Vagina (tissue), 2 donors: ENCODE data around the gene STX16.

Experiments
- POLR2A ChIP-seq, 2 donors: fragments of 450-650 bp; IDR thresholded peaks; one replicate each; pipeline ENCODE4 v1.6.1; 2017; ENCODE audit warnings: antibody characterized with exemption in 2 of 2, mild to moderate bottlenecking in 2 of 2, moderate library complexity in 2 of 2
- TF ChIP-seq, protein P1 (sequence below), 3 experiments: fragments of 450-650 bp in 2 of 3; fragments of 200-600 bp in 1 of 3; sonication (generic) in 1 of 3; IDR thresholded peaks; one replicate each; pipeline ENCODE4 v1.5.1; 2017 to 2019; ENCODE audit warnings: antibody characterized with exemption in 3 of 3, mild to moderate bottlenecking in 2 of 3, moderate library complexity in 2 of 3

DNA sequence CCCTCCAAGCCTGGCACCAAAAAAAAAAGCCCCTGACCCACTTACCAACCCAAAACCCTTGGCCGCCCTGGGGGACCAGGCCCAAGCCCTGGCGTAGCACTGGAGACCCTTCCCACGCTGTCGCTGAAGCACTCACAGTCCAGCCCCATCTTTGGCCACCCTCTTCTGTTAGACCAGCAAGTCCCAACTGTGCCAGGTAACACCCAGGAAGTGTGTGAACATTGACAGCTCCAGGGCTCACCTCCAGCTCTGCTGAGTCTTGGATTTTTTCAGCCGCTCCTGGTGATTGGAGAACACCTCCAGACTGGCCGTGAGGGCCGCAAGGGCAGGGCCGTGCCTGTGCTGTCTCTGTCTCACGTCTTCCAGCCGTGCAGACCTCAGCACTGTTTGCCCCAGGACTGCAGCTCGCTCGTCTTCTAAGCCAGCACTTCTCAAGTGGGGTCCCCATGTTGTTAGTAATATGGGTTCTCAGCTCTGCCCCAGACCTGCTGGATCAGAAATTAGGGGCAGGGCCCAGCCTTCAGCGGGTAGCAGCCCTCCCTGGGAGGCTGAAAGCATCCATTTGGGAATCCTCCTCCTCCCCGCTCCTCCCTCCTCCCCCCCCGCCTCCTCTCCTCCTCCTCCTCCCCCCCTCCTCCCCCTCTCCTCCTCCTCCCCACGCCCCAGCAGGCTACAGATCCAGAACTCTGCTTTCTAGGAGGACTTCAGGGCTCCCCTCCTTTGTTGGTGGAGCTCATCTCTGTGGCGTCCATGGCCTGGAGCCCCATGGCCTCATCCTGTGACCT, 59.6 kb downstream of the STX16 start:
- TF ChIP-seq, protein P1, sequence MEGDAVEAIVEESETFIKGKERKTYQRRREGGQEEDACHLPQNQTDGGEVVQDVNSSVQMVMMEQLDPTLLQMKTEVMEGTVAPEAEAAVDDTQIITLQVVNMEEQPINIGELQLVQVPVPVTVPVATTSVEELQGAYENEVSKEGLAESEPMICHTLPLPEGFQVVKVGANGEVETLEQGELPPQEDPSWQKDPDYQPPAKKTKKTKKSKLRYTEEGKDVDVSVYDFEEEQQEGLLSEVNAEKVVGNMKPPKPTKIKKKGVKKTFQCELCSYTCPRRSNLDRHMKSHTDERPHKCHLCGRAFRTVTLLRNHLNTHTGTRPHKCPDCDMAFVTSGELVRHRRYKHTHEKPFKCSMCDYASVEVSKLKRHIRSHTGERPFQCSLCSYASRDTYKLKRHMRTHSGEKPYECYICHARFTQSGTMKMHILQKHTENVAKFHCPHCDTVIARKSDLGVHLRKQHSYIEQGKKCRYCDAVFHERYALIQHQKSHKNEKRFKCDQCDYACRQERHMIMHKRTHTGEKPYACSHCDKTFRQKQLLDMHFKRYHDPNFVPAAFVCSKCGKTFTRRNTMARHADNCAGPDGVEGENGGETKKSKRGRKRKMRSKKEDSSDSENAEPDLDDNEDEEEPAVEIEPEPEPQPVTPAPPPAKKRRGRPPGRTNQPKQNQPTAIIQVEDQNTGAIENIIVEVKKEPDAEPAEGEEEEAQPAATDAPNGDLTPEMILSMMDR (IDR thresholded peaks at IDR 0.05), result no peak
- TF ChIP-seq POLR2A (IDR thresholded peaks at IDR 0.05), result no peak
